Measurements from ENCODE around the gene SNAP25. TPM values are rescaled to one million over a fixed set of nuclear protein-coding genes. Genes with fewer than 3 reads are reported as not detected.

Gene SNAP25
- total RNA-seq, 1 donor from 2014 or later: 0.60 TPM

DNA sequence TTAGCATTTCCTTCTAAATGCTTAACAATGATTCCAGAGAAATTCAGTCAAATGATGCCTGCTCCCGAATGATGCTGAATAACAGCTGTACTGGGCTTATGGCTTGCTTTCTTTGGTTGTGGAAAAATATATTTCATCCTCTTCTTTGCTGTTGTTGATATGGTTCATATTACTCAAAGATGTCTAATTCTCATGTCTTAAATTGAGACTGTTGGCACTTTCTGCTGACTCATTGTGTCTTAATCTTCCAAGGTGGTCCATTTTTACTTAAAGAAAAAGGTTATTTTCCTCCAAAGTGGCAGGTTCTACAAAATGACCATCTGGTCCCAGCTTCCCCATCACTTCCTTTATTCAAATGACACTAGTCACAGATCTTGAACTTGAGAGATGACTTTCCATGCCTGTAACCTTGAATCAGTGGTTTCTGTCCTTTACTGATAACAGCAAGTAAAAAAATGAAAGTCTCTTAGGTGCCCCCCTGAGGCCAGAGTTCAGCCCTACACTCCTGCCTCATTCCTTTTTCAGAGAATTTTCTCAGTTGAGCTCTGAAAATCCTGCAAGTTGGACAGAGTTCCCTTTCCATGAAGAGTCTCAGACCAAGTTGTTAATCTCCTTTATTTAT is 6.9 kb downstream of the SNAP25 start:
- TF ChIP-seq CTCF (IDR thresholded peaks at IDR 0.05): no peak

GRCh38 chr20:10228330-10228729 is 9.7 kb downstream of the SNAP25 start:
- H3K27ac Mint-ChIP-seq (ENCODE audit: unreplicated experiment): no peak overlapping the region
- no peaks in the 10 kb centered on the region for H3K9me3 Mint-ChIP-seq (ENCODE audit: low read depth)
- no peak for DNase-seq (ENCODE audit: low spot score)
- no peak overlapping the region for H3K4me3 Mint-ChIP-seq (ENCODE audit: unreplicated experiment)
- H3K36me3 Mint-ChIP-seq (ENCODE audit: low read depth): no peaks in the 10 kb centered on the region
- TF ChIP-seq CTCF (IDR thresholded peaks at IDR 0.05): no peak
- peaks cover 7% of the 10 kb centered on the region for H3K27me3 Mint-ChIP-seq (ENCODE audit: low read depth)
- H3K4me1 Mint-ChIP-seq (ENCODE audit: low read depth): no peaks in the 10 kb centered on the region

More for the DNA sequence above, 6.9 kb downstream of the SNAP25 start:
- H3K9me3 Mint-ChIP-seq (ENCODE audit: low read depth): no peaks in the 10 kb centered on the region
- peaks cover 1% of the 10 kb centered on the region for H3K36me3 Mint-ChIP-seq (ENCODE audit: low read depth)
- H3K4me3 Mint-ChIP-seq (ENCODE audit: unreplicated experiment): no peak overlapping the region
- no peaks in the 10 kb centered on the region for H3K4me1 Mint-ChIP-seq (ENCODE audit: low read depth)
- no peak for DNase-seq (ENCODE audit: low spot score)
- no peak overlapping the region for H3K27ac Mint-ChIP-seq (ENCODE audit: unreplicated experiment)
- H3K27me3 Mint-ChIP-seq (ENCODE audit: low read depth): peaks cover 16% of the 10 kb centered on the region

- Mint-ChIP-seq H3K27ac (ENCODE audit: unreplicated experiment) (no peak overlapping the region), H3K27me3 (ENCODE audit: low read depth) (peaks cover 7% of the 10 kb centered on the region), H3K9me3 (ENCODE audit: low read depth) (no peaks in the 10 kb centered on the region), H3K4me3 (ENCODE audit: unreplicated experiment) (no peak overlapping the region), H3K4me1 (ENCODE audit: low read depth) (no peaks in the 10 kb centered on the region), H3K36me3 (ENCODE audit: low read depth) (no peaks in the 10 kb centered on the region)
- DNase-seq (ENCODE audit: low spot score): no peak
- TF ChIP-seq CTCF (IDR thresholded peaks at IDR 0.05): no peak
Observed at GRCh38 chr20:10231290-10231689, 12.7 kb downstream of the SNAP25 start.

- no peaks in the 10 kb centered on the region for H3K4me1 Mint-ChIP-seq (ENCODE audit: low read depth)
- TF ChIP-seq CTCF (IDR thresholded peaks at IDR 0.05): no peak
- H3K36me3 Mint-ChIP-seq (ENCODE audit: low read depth): no peaks in the 10 kb centered on the region
- DNase-seq (ENCODE audit: low spot score): no peak
- no peak overlapping the region for H3K4me3 Mint-ChIP-seq (ENCODE audit: unreplicated experiment)
- H3K9me3 Mint-ChIP-seq (ENCODE audit: low read depth): no peaks in the 10 kb centered on the region
- no peak overlapping the region for H3K27ac Mint-ChIP-seq (ENCODE audit: unreplicated experiment)
- H3K27me3 Mint-ChIP-seq (ENCODE audit: low read depth): no peaks in the 10 kb centered on the region
Observed at GRCh38 chr20:10236540-10237533, 18.2 kb downstream of the SNAP25 start.

GRCh38 chr20:10239954-10240353 is 21.3 kb downstream of the SNAP25 start:
- Mint-ChIP-seq H3K4me3 (ENCODE audit: unreplicated experiment) (no peak overlapping the region), H3K27me3 (ENCODE audit: low read depth) (peaks cover 4% of the 10 kb centered on the region), H3K4me1 (ENCODE audit: low read depth) (no peaks in the 10 kb centered on the region), H3K9me3 (ENCODE audit: low read depth) (no peaks in the 10 kb centered on the region), H3K36me3 (ENCODE audit: low read depth) (no peaks in the 10 kb centered on the region), H3K27ac (ENCODE audit: unreplicated experiment) (no peak overlapping the region)
- DNase-seq (ENCODE audit: low spot score): no peak
- TF ChIP-seq CTCF (IDR thresholded peaks at IDR 0.05): no peak
